ENCODE results near the gene HRH4. TPM values are rescaled to one million over a fixed set of nuclear protein-coding genes. Genes with fewer than 3 reads are reported as not detected.
A peak's percentile ranks its signal among the peaks of the same experiment; 100 is the strongest.

Gene HRH4
- 0.17 TPM in 1 of 2 replicates, not detected in the other for total RNA-seq (2014; rRNA removed; shearing (Covaris generic))

GRCh38 chr18:24460388-24460787, at the start of gene HRH4:
TSS of gene HRH4 (plus strand) at chr18:24460637. CDS start at chr18:24460729, 92 bp downstream.
- DNase-seq (ENCODE audit: low spot score), result no peak

GRCh38 chr18:24413148-24413547, 47.3 kb upstream of the HRH4 start:
- no peak for DNase-seq (ENCODE audit: low spot score)

GRCh38 chr18:24414349-24415003, 46.0 kb upstream of the HRH4 start:
- no peak for DNase-seq (ENCODE audit: low spot score)

- no peak for DNase-seq (ENCODE audit: low spot score)
Observed at GRCh38 chr18:24417480-24417879, 43.0 kb upstream of the HRH4 start.

- no peak for DNase-seq (ENCODE audit: low spot score)
Observed at GRCh38 chr18:24420551-24420950, 39.9 kb upstream of the HRH4 start.

- DNase-seq (ENCODE audit: low spot score), result no peak
Observed at GRCh38 chr18:24421831-24422230, 38.6 kb upstream of the HRH4 start.

- DNase-seq (ENCODE audit: low spot score), result no peak
Observed at GRCh38 chr18:24426073-24426397, 34.4 kb upstream of the HRH4 start.

- peak; percentile 58 for DNase-seq (ENCODE audit: low spot score)
Observed at GRCh38 chr18:24426398-24427294, 33.8 kb upstream of the HRH4 start, which contains the start of gene IMPACT. TSS of gene IMPACT (plus strand) at chr18:24426670. CDS start at chr18:24426757, 87 bp downstream.

- DNase-seq (ENCODE audit: low spot score), result no peak
Observed at GRCh38 chr18:24427484-24427883, 33.0 kb upstream of the HRH4 start.

- DNase-seq (ENCODE audit: low spot score), result no peak
Observed at GRCh38 chr18:24428709-24429108, 31.7 kb upstream of the HRH4 start.

GRCh38 chr18:24429188-24429587, 31.2 kb upstream of the HRH4 start:
- no peak for DNase-seq (ENCODE audit: low spot score)

GRCh38 chr18:24432618-24433017, 27.8 kb upstream of the HRH4 start:
- no peak for DNase-seq (ENCODE audit: low spot score)

GRCh38 chr18:24436939-24437338, 23.5 kb upstream of the HRH4 start:
- DNase-seq (ENCODE audit: low spot score), result no peak

GRCh38 chr18:24443870-24444269, 16.6 kb upstream of the HRH4 start:
- no peak for DNase-seq (ENCODE audit: low spot score)

- no peak for DNase-seq (ENCODE audit: low spot score)
Observed at GRCh38 chr18:24446453-24446852, 14.0 kb upstream of the HRH4 start.

GRCh38 chr18:24446953-24447538, 13.4 kb upstream of the HRH4 start:
- DNase-seq (ENCODE audit: low spot score), result no peak

- DNase-seq (ENCODE audit: low spot score), result no peak
Observed at GRCh38 chr18:24447961-24448360, 12.5 kb upstream of the HRH4 start.

- no peak for DNase-seq (ENCODE audit: low spot score)
Observed at GRCh38 chr18:24456549-24456948, 3.9 kb upstream of the HRH4 start.

GRCh38 chr18:24459772-24460171, 665 bp upstream of the HRH4 start:
- no peak for DNase-seq (ENCODE audit: low spot score)

- DNase-seq (ENCODE audit: low spot score), result no peak
Observed at GRCh38 chr18:24461996-24462395, 1.6 kb downstream of the HRH4 start.

- no peak for DNase-seq (ENCODE audit: low spot score)
Observed at GRCh38 chr18:24462838-24463775, 2.7 kb downstream of the HRH4 start.

- DNase-seq (ENCODE audit: low spot score), result no peak
Observed at GRCh38 chr18:24465486-24465885, 5.0 kb downstream of the HRH4 start.
